Measurements from ENCODE around the gene KCNH2. TPM values are rescaled to one million over a fixed set of nuclear protein-coding genes. Genes with fewer than 3 reads are reported as not detected.

Gene KCNH2
- total and polyA plus RNA-seq, 2 of the 8 experiments (the other 6 are each of a cell fraction or from before 2014, with no cell fraction given): 8.0 to 15.0 TPM

GRCh38 chr7:150923802-150924201, 54.3 kb downstream of the KCNH2 start:
- POLR2A ChIA-PET (ENCODE audit: partially characterized antibody): no interaction called here
- no peak overlapping the region for H2BK120ac ChIP-seq (replicated peaks; ENCODE audit: low read depth, low read length)
- H2AFZ ChIP-seq (ENCODE audit: low read length): no peak overlapping the region
- WGBS, 2 experiments (ENCODE audit: extremely low coverage in 1 of 2, insufficient coverage in 1 of 2, insufficient read length in 1 of 2, insufficient replicate concordance in 2 of 2, low coverage in 1 of 2, low lambda C conversion rate in 2 of 2, missing lambda C conversion rate in 1 of 2): 80% methylated on average over 1 of the region's 1 CpG; no CpG with 5 or more reads in 1 of the 2 experiments
- no peaks in the 10 kb centered on the region for H3K27me3 ChIP-seq (replicated peaks in 1 of 4; ENCODE audit: control insufficient read depth in 3 of 4, extremely low read depth in 1 of 4, insufficient read depth in 3 of 4, low read length in 3 of 4)
- H2BK5ac ChIP-seq (ENCODE audit: low read depth, low read length): no peak overlapping the region
- H3K23ac ChIP-seq (ENCODE audit: insufficient read length): no peak overlapping the region
- H3K79me1 ChIP-seq (ENCODE audit: low read depth, low read length): no peaks in the 10 kb centered on the region
- H4K5ac ChIP-seq (ENCODE audit: insufficient read length, low read depth, low read length): no peak overlapping the region
- CTCF ChIA-PET (ENCODE audit: partially characterized antibody): interaction anchor here (0.6 to 1.1 kb wide), 3 partner anchors 45 to 1087 kb away, joined by 3 to 4 read pairs (median 3); no protein-coding TSS in a partner anchor
- H3K4me1 ChIP-seq (replicated peaks in 1 of 4; ENCODE audit: control insufficient read depth in 3 of 4, insufficient read depth in 4 of 4, low read length in 3 of 4): no peaks in the 10 kb centered on the region
- no peak overlapping the region for H2BK20ac ChIP-seq (ENCODE audit: low read length)
- no peaks in the 10 kb centered on the region for H3K79me2 ChIP-seq (ENCODE audit: control insufficient read depth in 1 of 2, insufficient read depth in 2 of 2, low read length in 2 of 2)
- H2BK15ac ChIP-seq (ENCODE audit: low read length): no peak overlapping the region
- FAIRE-seq: no peak
- H2BK12ac ChIP-seq (ENCODE audit: low read depth, low read length): no peak overlapping the region
- no peak overlapping the region for H2AK5ac ChIP-seq (ENCODE audit: low read depth, low read length)
- H3K56ac ChIP-seq (replicated peaks; ENCODE audit: insufficient read length, low read depth, low read length): no peak overlapping the region
- no peak overlapping the region for H4K8ac ChIP-seq (ENCODE audit: extremely low read depth, insufficient read depth, low read length)
- peaks cover 1% of the 10 kb centered on the region; the same call in 1 of the 2 replicates for H3K23me2 ChIP-seq (ENCODE audit: low read depth, low read length)
- no peak overlapping the region for H3K4me2 ChIP-seq (ENCODE audit: insufficient read depth in 1 of 2, low read depth in 2 of 2, low read length in 2 of 2)
- H3K4ac ChIP-seq (replicated peaks; ENCODE audit: insufficient read length, low read depth, low read length): no peak overlapping the region
- no peaks in the 10 kb centered on the region for H3K36me3 ChIP-seq (ENCODE audit: control insufficient read depth in 2 of 4, insufficient read depth in 4 of 4, low read length in 3 of 4)
- H3K4me3 ChIP-seq (ENCODE audit: extremely low read depth in 1 of 4, insufficient read depth in 2 of 4, low read depth in 3 of 4, low read length in 4 of 4): no peak overlapping the region
- no peak overlapping the region for H3K14ac ChIP-seq (ENCODE audit: insufficient read length)
- no peaks in the 10 kb centered on the region for H3K9me3 ChIP-seq (ENCODE audit: insufficient read depth in 2 of 2, low read depth in 1 of 2, low read length in 1 of 2)
- no peak overlapping the region for H3K27ac ChIP-seq (ENCODE audit: low read depth, low read length)
- H4K20me1 ChIP-seq (replicated peaks in 1 of 2; ENCODE audit: control insufficient read depth in 1 of 2, insufficient read depth in 2 of 2, low read length in 2 of 2): no peaks in the 10 kb centered on the region
- H4K91ac ChIP-seq (replicated peaks; ENCODE audit: insufficient read length, low read length): no peak overlapping the region
- DNase-seq (ENCODE audit: low read depth in 1 of 2, low spot score in 2 of 2): no peak
- H3K18ac ChIP-seq (ENCODE audit: extremely low read depth, low read length): no peak overlapping the region
- H3K9ac ChIP-seq (replicated peaks in 1 of 4; ENCODE audit: extremely low read depth in 1 of 4, low read depth in 3 of 4, low read length in 3 of 4): no peak overlapping the region
- no peak for TF ChIP-seq HDAC6 (IDR thresholded peaks at IDR 0.05; ENCODE audit: low read depth, low read length)
- no peak for TF ChIP-seq JUN (IDR thresholded peaks at IDR 0.05; ENCODE audit: low read depth, low read length)
- no peak for TF ChIP-seq RBBP5 (IDR thresholded peaks at IDR 0.05; ENCODE audit: borderline replicate concordance, low read depth, low read length)
- TF ChIP-seq ASH2L (IDR thresholded peaks at IDR 0.05; ENCODE audit: low read length): no peak
- no peak for TF ChIP-seq EGR1 (IDR thresholded peaks at IDR 0.05; ENCODE audit: borderline replicate concordance, low read depth, low read length)
- no peak for TF ChIP-seq CTCF (IDR thresholded peaks at IDR 0.05; ENCODE audit: control extremely low read depth in 1 of 3, insufficient read depth in 1 of 3, low read depth in 1 of 3, low read length in 3 of 3)
- TF ChIP-seq CREB1 (IDR thresholded peaks at IDR 0.05): no peak
- TF ChIP-seq CEBPB (IDR thresholded peaks at IDR 0.05; ENCODE audit: low read depth, low read length): no peak
- no peak for TF ChIP-seq ZNF274 (IDR thresholded peaks at IDR 0.05; ENCODE audit: borderline replicate concordance, extremely low read depth, low read length)
- TF ChIP-seq ATF2 (IDR thresholded peaks at IDR 0.05; ENCODE audit: low read length): no peak
- no peak for TF ChIP-seq SAP30 (IDR thresholded peaks at IDR 0.05; ENCODE audit: insufficient read depth, insufficient replicate concordance, low read length)

All from H1 (cell line).